ENCODE measurements around the gene PHTF2.

The PHTF2 gene

DNA sequence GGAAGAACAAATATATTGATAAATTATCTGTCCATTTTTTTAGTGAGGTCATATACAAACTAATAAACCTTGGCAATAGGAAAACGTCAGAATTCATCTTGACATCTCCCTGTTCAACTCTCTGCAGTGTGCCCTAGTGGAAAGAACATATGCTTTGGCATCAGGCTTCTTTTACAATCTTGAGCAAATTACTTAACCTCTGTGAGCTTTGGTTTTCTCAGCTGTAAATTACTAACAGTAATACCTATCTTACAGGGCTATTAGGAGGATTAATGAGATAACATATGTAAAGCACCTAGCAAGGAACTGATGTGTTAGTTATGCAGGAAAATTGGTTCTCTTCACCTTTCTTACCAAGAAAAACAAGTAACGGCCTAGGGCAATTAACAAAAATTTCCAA is 161.8 kb downstream of the PHTF2 start:
- FAIRE-seq (peak; percentile 87), DNase-seq (ENCODE audit: insufficient read length, low spot score) (no peak)
- TF ChIP-seq, protein P1, sequence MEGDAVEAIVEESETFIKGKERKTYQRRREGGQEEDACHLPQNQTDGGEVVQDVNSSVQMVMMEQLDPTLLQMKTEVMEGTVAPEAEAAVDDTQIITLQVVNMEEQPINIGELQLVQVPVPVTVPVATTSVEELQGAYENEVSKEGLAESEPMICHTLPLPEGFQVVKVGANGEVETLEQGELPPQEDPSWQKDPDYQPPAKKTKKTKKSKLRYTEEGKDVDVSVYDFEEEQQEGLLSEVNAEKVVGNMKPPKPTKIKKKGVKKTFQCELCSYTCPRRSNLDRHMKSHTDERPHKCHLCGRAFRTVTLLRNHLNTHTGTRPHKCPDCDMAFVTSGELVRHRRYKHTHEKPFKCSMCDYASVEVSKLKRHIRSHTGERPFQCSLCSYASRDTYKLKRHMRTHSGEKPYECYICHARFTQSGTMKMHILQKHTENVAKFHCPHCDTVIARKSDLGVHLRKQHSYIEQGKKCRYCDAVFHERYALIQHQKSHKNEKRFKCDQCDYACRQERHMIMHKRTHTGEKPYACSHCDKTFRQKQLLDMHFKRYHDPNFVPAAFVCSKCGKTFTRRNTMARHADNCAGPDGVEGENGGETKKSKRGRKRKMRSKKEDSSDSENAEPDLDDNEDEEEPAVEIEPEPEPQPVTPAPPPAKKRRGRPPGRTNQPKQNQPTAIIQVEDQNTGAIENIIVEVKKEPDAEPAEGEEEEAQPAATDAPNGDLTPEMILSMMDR (IDR thresholded peaks at IDR 0.05; ENCODE audit: insufficient read depth, missing control alignments), result no peak

DNA sequence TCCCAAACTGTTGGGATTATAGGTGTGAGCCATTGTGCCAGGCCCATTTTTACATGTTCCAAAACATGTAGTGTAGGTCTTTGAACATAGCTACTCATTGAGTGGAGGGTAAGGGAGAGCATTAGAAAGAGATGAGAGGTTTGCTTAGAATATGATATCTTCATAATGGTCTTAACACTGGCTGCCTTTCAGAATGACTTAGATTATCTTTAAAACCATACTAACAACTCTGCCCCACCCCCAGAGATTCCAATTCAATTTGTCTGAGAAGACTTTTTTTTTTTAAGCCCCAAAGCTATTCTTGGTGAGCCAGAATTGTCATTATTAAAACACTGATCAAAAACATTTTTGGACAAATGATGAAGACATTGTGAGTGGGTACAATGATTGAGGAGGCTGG is 168.9 kb downstream of the PHTF2 start:
- TF ChIP-seq, protein P1 (IDR thresholded peaks at IDR 0.05; ENCODE audit: insufficient read depth, missing control alignments), result no peak
- DNase-seq (ENCODE audit: insufficient read length, low spot score) (no peak), FAIRE-seq (no peak)

DNA sequence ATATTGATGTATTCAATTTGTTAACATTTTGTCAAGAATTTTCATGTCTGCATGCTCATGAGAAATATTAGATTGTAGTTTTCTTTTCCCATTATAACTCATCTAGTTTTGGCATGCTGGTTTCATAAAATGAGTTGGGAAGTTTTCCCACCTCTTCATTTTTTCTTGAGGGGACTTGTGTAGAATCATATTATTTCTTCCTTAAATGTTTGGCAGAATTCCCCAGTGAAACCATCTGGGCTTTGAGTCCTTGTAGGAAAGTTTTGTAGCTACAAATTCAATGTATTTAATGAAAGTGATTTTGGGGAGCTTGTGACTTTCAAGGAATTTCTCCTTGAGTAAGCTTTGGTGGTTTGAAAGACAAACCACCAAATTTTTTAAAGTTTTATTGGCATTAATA is 173.2 kb downstream of the PHTF2 start:
- TF ChIP-seq, protein P1 (IDR thresholded peaks at IDR 0.05; ENCODE audit: insufficient read depth, missing control alignments), result no peak
- no peak for DNase-seq (ENCODE audit: insufficient read length, low spot score)
- FAIRE-seq, result no peak

- FAIRE-seq (no peak), DNase-seq (ENCODE audit: insufficient read length, low spot score) (no peak)
- TF ChIP-seq, protein P1 (IDR thresholded peaks at IDR 0.05; ENCODE audit: insufficient read depth, missing control alignments), result no peak
Measured at GRCh38 chr7:77975672-77976480, 177.3 kb downstream of the PHTF2 start.

- TF ChIP-seq, protein P1 (IDR thresholded peaks at IDR 0.05; ENCODE audit: insufficient read depth, missing control alignments), result no peak
- FAIRE-seq (no peak), DNase-seq (ENCODE audit: insufficient read length, low spot score) (no peak)
Measured at GRCh38 chr7:77979219-77979618, 180.6 kb downstream of the PHTF2 start.

DNA sequence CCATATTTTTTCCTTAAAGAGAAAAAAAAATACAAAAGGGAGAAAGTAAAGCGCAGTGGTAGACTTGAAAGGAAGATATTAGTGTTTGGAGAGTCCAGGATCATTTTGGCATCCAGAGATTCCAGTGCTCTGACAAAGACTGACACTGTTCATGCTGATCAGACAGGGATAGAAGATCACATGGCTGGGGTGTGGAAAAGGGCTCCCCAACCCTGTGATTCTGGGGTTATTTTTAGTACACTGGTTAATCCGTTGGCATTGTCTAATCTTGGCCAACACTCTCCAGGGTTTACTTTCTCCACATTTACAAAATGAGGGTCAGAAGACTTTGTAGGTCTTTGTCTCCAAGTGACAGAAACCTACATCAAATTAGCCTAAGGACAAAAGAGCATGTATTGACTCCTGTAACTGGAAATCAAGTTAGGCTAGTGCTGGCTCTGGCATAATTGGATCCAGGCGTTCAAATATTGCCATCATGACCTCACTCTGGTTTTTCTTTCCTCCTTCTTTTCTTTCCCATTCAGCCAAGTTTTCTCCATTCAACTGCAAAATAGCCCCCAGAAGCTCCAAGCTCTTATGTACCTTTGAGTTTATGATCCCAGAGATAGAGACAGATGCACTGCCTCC is 181.6 kb downstream of the PHTF2 start:
- TF ChIP-seq, protein P1 (IDR thresholded peaks at IDR 0.05; ENCODE audit: insufficient read depth, missing control alignments), result no peak
- DNase-seq (ENCODE audit: insufficient read length, low spot score), result no peak
- no peak for FAIRE-seq
